ENCODE measurements around the gene PXMP4. TPM values are rescaled to one million over a fixed set of nuclear protein-coding genes. Genes with fewer than 3 reads are reported as not detected.
A peak's percentile ranks its signal among the peaks of the same experiment; 100 is the strongest.

The PXMP4 gene
- total RNA-seq, 1 experiment from 2014 or later: 7.5 TPM

DNA sequence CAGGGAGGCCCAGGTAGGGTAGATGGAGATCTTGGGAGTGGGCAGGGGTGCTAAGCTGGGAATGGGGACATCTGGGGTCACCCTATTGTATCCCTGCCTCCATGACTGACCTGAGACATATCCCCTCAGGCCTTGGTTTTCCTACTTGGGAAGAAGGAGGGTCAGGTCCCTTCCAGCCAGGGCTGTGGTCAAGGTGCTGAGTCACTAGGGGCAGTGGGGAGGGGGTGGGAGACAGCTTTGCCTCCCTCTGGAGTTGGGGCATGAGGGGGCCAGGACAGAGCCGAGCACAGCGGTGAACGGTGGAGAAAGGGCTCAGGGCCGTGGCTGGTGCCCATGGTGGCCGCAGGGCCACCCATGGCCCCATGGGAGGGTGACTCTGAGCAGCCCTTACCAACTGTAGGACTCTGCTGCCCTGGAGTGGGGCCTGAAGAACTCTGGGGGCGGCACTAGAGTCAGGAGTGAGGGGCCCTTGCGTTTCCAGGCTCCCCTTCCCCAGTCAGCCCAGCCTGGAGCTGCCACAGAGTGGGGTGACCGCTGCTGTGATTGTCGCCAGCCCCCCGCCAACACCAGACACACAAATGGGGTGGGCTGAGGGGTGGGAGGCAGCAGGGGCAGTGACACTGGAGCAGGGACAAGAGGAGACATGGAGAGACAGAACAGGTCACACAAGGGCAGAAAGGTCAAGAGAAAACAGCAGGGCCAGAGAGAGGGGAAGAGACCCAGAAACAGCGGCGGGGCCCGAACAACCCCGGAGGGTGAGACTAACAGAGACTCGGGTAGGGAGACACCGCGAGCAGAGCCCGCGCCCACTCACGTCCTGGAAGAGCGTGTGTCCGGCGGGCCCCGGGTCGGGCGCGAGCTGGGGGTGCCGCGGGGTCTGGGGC is 46.5 kb downstream of the PXMP4 start:
- Histone ChIP-seq H3K27ac (ENCODE audit: low read depth, low read length, poor library complexity, severe bottlenecking) (peak overlapping the region; percentile 88), H3K4me1 (ENCODE audit: insufficient read depth, low read length, poor library complexity, severe bottlenecking) (peaks cover 31% of the 10 kb centered on the region), H3K9me3 (ENCODE audit: low read depth, low read length, poor library complexity, severe bottlenecking) (no peaks in the 10 kb centered on the region), H3K4me3 (ENCODE audit: low read depth, low read length, poor library complexity, severe bottlenecking) (peak overlapping the region; percentile 78), H3K27me3 (replicated peaks; ENCODE audit: insufficient read depth, low read depth, low read length, poor library complexity) (no peaks in the 10 kb centered on the region), H3K36me3 (ENCODE audit: insufficient read depth, low read length, poor library complexity, severe bottlenecking) (peaks cover 21% of the 10 kb centered on the region)
- ChIA-PET CTCF (no interaction called here), POLR2A (ENCODE audit: low non-redundant PET) (interaction anchor here (0.6 kb wide), 1 partner anchor 1942 kb away, joined by 17 read pairs; the partner anchor contains the start of gene SPAG4)
- DNase-seq (ENCODE audit: low spot score): no peak
- no TSS peak for BruUV-seq (replicated peaks)
- no peak for TF ChIP-seq CTCF (conservative IDR thresholded peaks at IDR 0.05; ENCODE audit: low read depth, low read length)
- TF ChIP-seq EZH2 (IDR thresholded peaks at IDR 0.05; ENCODE audit: borderline replicate concordance, low read depth, low read length, poor library complexity, severe bottlenecking): no peak
- intact Hi-C loops (cut with micrococcal nuclease; ENCODE audit: unreplicated experiment): no loop called here

- no TSS peak for BruUV-seq (replicated peaks)
- CTCF ChIA-PET: interaction anchor here (1.3 kb wide), 1 partner anchor 59 kb away, joined by 3 read pairs; the partner anchor contains the start of gene ZNF341
- no peak for DNase-seq (ENCODE audit: low spot score)
- Histone ChIP-seq H3K27me3 (replicated peaks; ENCODE audit: insufficient read depth, low read depth, low read length, poor library complexity) (no peaks in the 10 kb centered on the region), H3K4me1 (ENCODE audit: insufficient read depth, low read length, poor library complexity, severe bottlenecking) (peaks cover 32% of the 10 kb centered on the region), H3K4me3 (ENCODE audit: low read depth, low read length, poor library complexity, severe bottlenecking) (peak overlapping the region; percentile 78), H3K27ac (ENCODE audit: low read depth, low read length, poor library complexity, severe bottlenecking) (peak overlapping the region; percentile 88), H3K9me3 (ENCODE audit: low read depth, low read length, poor library complexity, severe bottlenecking) (no peaks in the 10 kb centered on the region), H3K36me3 (ENCODE audit: insufficient read depth, low read length, poor library complexity, severe bottlenecking) (peaks cover 25% of the 10 kb centered on the region)
- TF ChIP-seq EZH2 (IDR thresholded peaks at IDR 0.05; ENCODE audit: borderline replicate concordance, low read depth, low read length, poor library complexity, severe bottlenecking) (no peak), CTCF (conservative IDR thresholded peaks at IDR 0.05; ENCODE audit: low read depth, low read length) (no peak)
- intact Hi-C loops (cut with micrococcal nuclease; ENCODE audit: unreplicated experiment): no loop called here
- POLR2A ChIA-PET (ENCODE audit: low non-redundant PET): interaction anchor here (1.3 kb wide), 1 partner anchor 12 kb away, joined by 6 read pairs; no protein-coding TSS in a partner anchor
These were observed 47.0 kb downstream of the PXMP4 start for GRCh38 chr20:33673114-33673409.

DNA sequence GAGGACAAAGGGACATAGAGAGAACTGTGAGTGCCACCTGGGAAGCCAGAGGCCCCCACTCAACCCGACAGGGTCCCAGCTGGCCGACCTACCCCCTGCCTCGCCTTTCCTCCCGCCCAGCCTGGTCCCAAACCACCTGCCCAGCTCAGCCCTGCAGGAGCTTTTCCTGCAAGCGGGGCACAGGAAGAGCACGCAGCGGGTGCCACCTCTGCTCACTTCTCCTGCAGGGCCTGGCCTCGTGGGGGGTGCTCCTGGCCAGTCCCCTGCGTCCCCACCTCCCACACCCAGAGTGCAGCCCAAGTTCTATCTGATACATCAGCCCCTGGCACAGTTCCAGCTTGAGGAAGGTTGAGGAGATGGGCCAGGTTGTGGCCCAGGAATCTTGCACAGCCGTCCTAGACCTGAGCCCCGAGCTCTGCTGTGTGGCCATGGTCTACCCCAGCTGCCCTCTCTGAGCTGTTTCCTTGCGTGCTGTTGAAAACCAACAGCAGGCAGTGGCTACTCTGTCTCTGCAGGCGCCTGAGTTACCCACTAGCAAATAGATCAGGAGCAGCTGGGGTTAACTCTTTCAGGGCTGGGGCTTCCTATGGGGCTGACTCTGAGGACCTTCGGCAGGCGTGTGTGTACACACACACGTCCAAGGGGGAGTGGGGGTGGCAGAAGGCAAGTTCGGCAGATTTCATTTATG is 47.5 kb downstream of the PXMP4 start:
- Histone ChIP-seq H3K36me3 (ENCODE audit: insufficient read depth, low read length, poor library complexity, severe bottlenecking) (peaks cover 25% of the 10 kb centered on the region), H3K27me3 (replicated peaks; ENCODE audit: insufficient read depth, low read depth, low read length, poor library complexity) (no peaks in the 10 kb centered on the region), H3K9me3 (ENCODE audit: low read depth, low read length, poor library complexity, severe bottlenecking) (no peaks in the 10 kb centered on the region), H3K4me3 (ENCODE audit: low read depth, low read length, poor library complexity, severe bottlenecking) (peak overlapping the region; percentile 78), H3K4me1 (ENCODE audit: insufficient read depth, low read length, poor library complexity, severe bottlenecking) (peaks cover 37% of the 10 kb centered on the region), H3K27ac (ENCODE audit: low read depth, low read length, poor library complexity, severe bottlenecking) (peak overlapping the region; percentile 88)
- no TSS peak for BruUV-seq (replicated peaks)
- intact Hi-C loops (cut with micrococcal nuclease; ENCODE audit: unreplicated experiment): no loop called here
- no peak for TF ChIP-seq EZH2 (IDR thresholded peaks at IDR 0.05; ENCODE audit: borderline replicate concordance, low read depth, low read length, poor library complexity, severe bottlenecking)
- no peak for TF ChIP-seq CTCF (conservative IDR thresholded peaks at IDR 0.05; ENCODE audit: low read depth, low read length)
- CTCF ChIA-PET: interaction anchor here (1.3 kb wide), 1 partner anchor 59 kb away, joined by 3 read pairs; the partner anchor contains the start of gene ZNF341
- DNase-seq (ENCODE audit: low spot score): peak; percentile 89
- POLR2A ChIA-PET (ENCODE audit: low non-redundant PET): interaction anchor here (1.3 kb wide), 1 partner anchor 12 kb away, joined by 6 read pairs; no protein-coding TSS in a partner anchor

All from A673 (cell line).